SU-DHL-6 (cell line): ENCODE results near the gene KIR2DL4.
"Not testable (repeated sequence)": the region's sequence is repeated elsewhere in the genome, so short reads cannot be mapped to it uniquely, and the experiment has no call there.

Source experiments
- H2AFZ ChIP-seq: fragments of 200-600 bp; sonication (generic); 2 replicates; pipeline ENCODE4 v1.6.1; 2014; ENCODE audit warnings: low read depth, mild to moderate bottlenecking, moderate library complexity, mixed read lengths, antibody characterized with exemption, low read length; ENCODE audit not compliant: severe bottlenecking
- H3F3A ChIP-seq: fragments of 200-600 bp; shearing (Covaris generic); 2 replicates; pipeline ENCODE4 v1.6.0; 2016; ENCODE audit warnings: antibody characterized with exemption, mild to moderate bottlenecking; ENCODE audit not compliant: insufficient read depth
- H3K27ac ChIP-seq: fragments of 200-600 bp; sonication (generic); 2 replicates; pipeline ENCODE4 v1.5.1; 2016; ENCODE audit warnings: low read depth, mild to moderate bottlenecking, low read length, moderate library complexity, mixed read lengths
- H3K27me3 ChIP-seq: fragments of 200-600 bp; sonication (generic), shearing (Covaris generic); 2 replicates; pipeline ENCODE4 v1.6.0; 2014; ENCODE audit warnings: mild to moderate bottlenecking, low read length
- H3K36me3 ChIP-seq: fragments of 200-600 bp; sonication (generic); 2 replicates; pipeline ENCODE4 v1.6.1; 2014; ENCODE audit warnings: mild to moderate bottlenecking, low read length, mixed read lengths
- H3K4me2 ChIP-seq: fragments of 300-600, 200-600 bp; shearing (Covaris generic), sonication (generic); 2 replicates; pipeline ENCODE4 v1.6.0; 2014; ENCODE audit warnings: low read length, low read depth, mild to moderate bottlenecking; ENCODE audit not compliant: poor library complexity, severe bottlenecking
- H3K4me3 ChIP-seq: fragments of 200-600 bp; sonication (generic); 2 replicates; pipeline ENCODE4 v1.5.1; 2014; ENCODE audit warnings: antibody characterized with exemption, low read length, mild to moderate bottlenecking, mixed read lengths; ENCODE audit not compliant: insufficient read depth, poor library complexity, severe bottlenecking
- H3K79me2 ChIP-seq: fragments of 200-600 bp; sonication (generic); 2 replicates; pipeline ENCODE4 v1.6.1; 2014; ENCODE audit warnings: mild to moderate bottlenecking, low read length, moderate library complexity; ENCODE audit not compliant: insufficient read depth
- H3K9ac ChIP-seq: fragments of 200-600 bp; sonication (generic); 2 replicates; pipeline ENCODE4 v1.7.0; 2014; ENCODE audit warnings: mild to moderate bottlenecking, low read length
- H3K9me2 ChIP-seq: fragments of 200-600 bp; sonication (generic); replicated peaks from 2 replicates; pipeline ENCODE4 v1.6.1; 2014; ENCODE audit warnings: low read length; ENCODE audit not compliant: insufficient read depth
- H3K9me3 ChIP-seq: fragments of 200-600 bp; sonication (generic); 2 replicates; pipeline ENCODE4 v1.6.1; 2014; ENCODE audit warnings: low read length, mixed read lengths; ENCODE audit not compliant: insufficient read depth
- H4K20me1 ChIP-seq: fragments of 200-600 bp; sonication (generic); 2 replicates; pipeline ENCODE4 v1.6.1; 2014; ENCODE audit warnings: low read depth, mild to moderate bottlenecking, antibody characterized with exemption, low read length, moderate library complexity, mixed read lengths

Gene KIR2DL4

GRCh38 chr19:54771018-54771960, 32.1 kb upstream of the KIR2DL4 start:
- H2AFZ ChIP-seq, H3K4me3 ChIP-seq, H3K27ac ChIP-seq, H3K9me3 ChIP-seq, H3K9me2 ChIP-seq, H3K79me2 ChIP-seq, H3K27me3 ChIP-seq, H3F3A ChIP-seq, H3K9ac ChIP-seq, H3K36me3 ChIP-seq, H3K4me2 ChIP-seq, H4K20me1 ChIP-seq: not testable (repeated sequence)

DNA sequence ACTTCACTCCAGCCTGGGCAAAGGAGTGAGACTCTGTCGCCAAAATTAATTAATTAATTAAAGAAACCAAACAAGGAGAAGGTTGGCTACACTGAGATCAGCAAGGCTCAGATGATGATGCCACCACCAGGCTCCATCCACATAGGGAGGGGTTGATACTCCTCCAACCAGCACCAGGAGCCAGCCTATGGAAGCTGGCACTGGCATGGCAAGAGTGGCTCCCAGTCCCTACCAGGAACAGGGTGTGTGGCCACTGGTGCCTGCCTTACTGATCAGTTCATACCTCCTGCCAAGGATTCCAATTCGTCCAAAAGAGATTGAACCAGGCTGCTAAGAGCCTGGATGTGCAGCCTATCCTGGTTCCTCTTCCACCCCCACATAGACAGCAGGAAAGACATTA, 30.7 kb upstream of the KIR2DL4 start:
- not testable (repeated sequence) for H2AFZ ChIP-seq, H3K9me2 ChIP-seq, H3K9ac ChIP-seq, H3K36me3 ChIP-seq, H3K79me2 ChIP-seq, H3F3A ChIP-seq, H3K4me3 ChIP-seq, H4K20me1 ChIP-seq, H3K27ac ChIP-seq, H3K27me3 ChIP-seq, H3K4me2 ChIP-seq, H3K9me3 ChIP-seq

DNA sequence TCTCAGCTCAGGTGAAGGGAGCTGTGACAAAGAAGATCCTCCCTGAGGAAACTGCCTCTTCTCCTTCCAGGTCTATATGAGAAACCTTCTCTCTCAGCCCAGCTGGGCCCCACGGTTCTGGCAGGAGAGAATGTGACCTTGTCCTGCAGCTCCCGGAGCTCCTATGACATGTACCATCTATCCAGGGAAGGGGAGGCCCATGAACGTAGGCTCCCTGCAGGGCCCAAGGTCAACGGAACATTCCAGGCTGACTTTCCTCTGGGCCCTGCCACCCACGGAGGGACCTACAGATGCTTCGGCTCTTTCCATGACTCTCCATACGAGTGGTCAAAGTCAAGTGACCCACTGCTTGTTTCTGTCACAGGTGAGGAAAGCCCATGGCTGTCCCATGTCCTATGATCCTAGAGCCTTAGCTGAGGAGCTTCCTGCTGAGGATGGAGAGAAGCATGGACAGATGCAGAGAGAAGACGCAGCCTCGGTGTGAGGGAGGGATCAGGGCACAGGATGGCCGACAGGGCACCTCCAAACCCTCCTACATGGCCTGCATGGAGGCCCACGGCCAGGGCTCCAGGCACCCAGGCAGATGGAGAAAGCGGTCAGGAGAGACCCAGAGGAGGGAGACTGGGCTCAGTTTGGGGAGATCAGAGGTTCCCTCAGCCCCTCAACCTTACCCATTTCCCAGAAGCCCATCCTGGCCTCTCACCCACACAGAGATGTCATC, 28.2 kb upstream of the KIR2DL4 start:
- H3K27me3 ChIP-seq, H3K4me2 ChIP-seq, H3K9ac ChIP-seq, H3K4me3 ChIP-seq, H2AFZ ChIP-seq, H3K9me3 ChIP-seq, H3K27ac ChIP-seq, H3K79me2 ChIP-seq, H3F3A ChIP-seq, H4K20me1 ChIP-seq, H3K9me2 ChIP-seq, H3K36me3 ChIP-seq: not testable (repeated sequence)

GRCh38 chr19:54775830-54776229, 27.6 kb upstream of the KIR2DL4 start:
- not testable (repeated sequence) for H3K9me3 ChIP-seq, H3K36me3 ChIP-seq, H3K9me2 ChIP-seq, H4K20me1 ChIP-seq, H3K27ac ChIP-seq, H3F3A ChIP-seq, H3K27me3 ChIP-seq, H3K79me2 ChIP-seq, H3K4me2 ChIP-seq, H2AFZ ChIP-seq, H3K4me3 ChIP-seq, H3K9ac ChIP-seq

DNA sequence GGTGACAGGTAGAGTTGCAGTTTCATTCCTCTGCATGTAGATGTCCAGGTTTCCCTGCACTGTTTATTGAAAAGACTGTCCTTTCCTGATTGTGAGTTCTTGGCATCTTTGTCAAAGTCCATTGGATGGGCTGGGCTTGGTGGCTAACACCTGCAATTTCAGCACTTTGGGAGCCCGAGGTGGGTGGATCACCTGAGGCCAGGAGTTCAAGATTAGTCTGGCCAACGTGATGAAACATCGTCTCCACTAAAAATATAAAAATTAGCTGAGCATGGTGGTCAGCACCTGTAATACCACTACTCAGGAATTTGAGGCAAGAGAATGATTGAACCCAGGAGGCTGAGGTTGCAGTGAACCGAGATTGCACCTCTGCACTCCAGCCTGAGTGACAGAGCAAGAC, 25.6 kb upstream of the KIR2DL4 start:
- not testable (repeated sequence) for H3K36me3 ChIP-seq, H3K27me3 ChIP-seq, H3K79me2 ChIP-seq, H3K4me2 ChIP-seq, H3K4me3 ChIP-seq, H3K27ac ChIP-seq, H3F3A ChIP-seq, H2AFZ ChIP-seq, H3K9me3 ChIP-seq, H3K9me2 ChIP-seq, H4K20me1 ChIP-seq, H3K9ac ChIP-seq

GRCh38 chr19:54778896-54779295, 24.5 kb upstream of the KIR2DL4 start:
- H3K4me2 ChIP-seq, H3K36me3 ChIP-seq, H3K9ac ChIP-seq, H2AFZ ChIP-seq, H3K9me3 ChIP-seq, H3K4me3 ChIP-seq, H3K27ac ChIP-seq, H4K20me1 ChIP-seq, H3K79me2 ChIP-seq, H3F3A ChIP-seq, H3K27me3 ChIP-seq, H3K9me2 ChIP-seq: not testable (repeated sequence)

- not testable (repeated sequence) for H4K20me1 ChIP-seq, H3K9me2 ChIP-seq, H3K27me3 ChIP-seq, H3K79me2 ChIP-seq, H3F3A ChIP-seq, H2AFZ ChIP-seq, H3K4me3 ChIP-seq, H3K36me3 ChIP-seq, H3K4me2 ChIP-seq, H3K27ac ChIP-seq, H3K9me3 ChIP-seq, H3K9ac ChIP-seq
Observed at GRCh38 chr19:54782916-54783315, 20.5 kb upstream of the KIR2DL4 start.

GRCh38 chr19:54786091-54786723, 17.2 kb upstream of the KIR2DL4 start:
- not testable (repeated sequence) for H3K36me3 ChIP-seq, H3K79me2 ChIP-seq, H3K4me3 ChIP-seq, H4K20me1 ChIP-seq, H3K9ac ChIP-seq, H3K27ac ChIP-seq, H2AFZ ChIP-seq, H3K9me3 ChIP-seq, H3F3A ChIP-seq, H3K27me3 ChIP-seq, H3K4me2 ChIP-seq, H3K9me2 ChIP-seq
